Stomach (tissue), 9 donors: Measurements from ENCODE around the gene BAG1. TPM values are rescaled to one million over a fixed set of nuclear protein-coding genes. Genes with fewer than 3 reads are reported as not detected.

Source experiments
- DNase-seq, 2 donors: peaks; one replicate each; pipeline versions ENCODE4 v3.0.0 to v3.0.0-alpha.2; 2013 to 2019
- H3K27ac ChIP-seq, 5 donors: fragments of 200-600 bp in 4 of 5; sonication (generic) in 4 of 5; one replicate each; pipeline ENCODE4 v1.5.1; 2013 to 2019; ENCODE audit warnings: mild to moderate bottlenecking in 1 of 5, moderate library complexity in 1 of 5
- H3K27me3 ChIP-seq, 3 donors: fragments of 200-600 bp; sonication (generic); one replicate each; pipeline ENCODE4 v1.5.1; 2017 to 2019; ENCODE audit warnings: mixed run types in 1 of 3
- H3K36me3 ChIP-seq, 4 donors: fragments of 200-600 bp; sonication (generic); 1 replicate in 3 of 4; 2 replicates in 1 of 4; pipeline ENCODE4 v1.5.1; 2016 to 2019
- H3K4me1 ChIP-seq, 4 donors: fragments of 200-600 bp; sonication (generic); one replicate each; pipeline ENCODE4 v1.5.1; 2016 to 2019
- H3K4me3 ChIP-seq, 4 donors: fragments of 200-600 bp; sonication (generic) in 3 of 4; one replicate each; pipeline ENCODE4 v1.5.1; 2016 to 2019; ENCODE audit warnings: mild to moderate bottlenecking in 1 of 4
- H3K9me3 ChIP-seq, 4 donors: fragments of 200-600 bp; sonication (generic); one replicate each; pipeline ENCODE4 v1.5.1; 2016 to 2019
- EP300 ChIP-seq: sonication (generic); formaldehyde crosslinking; IDR thresholded peaks from one replicate; pipeline ENCODE4 v1.6.1; 2017; ENCODE audit warnings: antibody characterized with exemption
- POLR2A ChIP-seq, 4 donors: fragments of 450-650 bp; IDR thresholded peaks; one replicate each; pipeline ENCODE4 v1.6.1; 2016; ENCODE audit warnings: antibody characterized with exemption in 4 of 4, control low read depth in 2 of 4, mild to moderate bottlenecking in 1 of 4, moderate library complexity in 1 of 4
- POLR2AphosphoS5 ChIP-seq, 3 donors: sonication (generic); formaldehyde crosslinking; IDR thresholded peaks; one replicate each; pipeline ENCODE4 v1.6.1; 2016; ENCODE audit warnings: antibody characterized with exemption in 3 of 3
- WGBS, 5 donors: extraction: QIAGEN DNeasy Blood & Tissue Kit in 3 of 5; methylation state at CpG; one replicate each; pipeline versions ENCODE4 v1.1.5 to v1.1.7; 2013 to 2018; 5-methylcytosine and 5-hydroxymethylcytosine counted together
- intact Hi-C: fragments of 100-400 bp; cut with DNase I; formaldehyde crosslinking; loops from one replicate; pipeline ENCODE4 v1.15.1; 2023; ENCODE audit warnings: low total_unique reads
- polyA plus RNA-seq, 3 donors: library from polyadenylated mRNA; stranded (reverse); fragments of 200-250 nt; gene quantifications; one replicate each; pipeline ENCODE4 v1.2.3, GENCODE V29; 2013
- total RNA-seq, 5 donors: library from RNA; depleted of rRNA; stranded (reverse); fragments of >200 nt; gene quantifications; one replicate each; pipeline versions ENCODE4 v1.1.0 to v1.2.3, GENCODE V29; 2014 to 2016
- TF ChIP-seq, protein P1 (sequence below), 7 experiments: fragments of 450-650 bp in 4 of 7; fragments of 200-600 bp in 3 of 7; sonication (generic) in 3 of 7; IDR thresholded peaks; one replicate each; pipeline ENCODE4 v1.5.1; 2016 to 2019; ENCODE audit warnings: antibody characterized with exemption in 7 of 7, control low read depth in 2 of 7, mild to moderate bottlenecking in 1 of 7
- donor health status: healthy with polysubstance abuse.
- donor health status: Bipolar disorder and iron deficiency.
- donor health status: healthy.

BAG1 gene
- total and polyA plus RNA-seq, 8 donors: 2.3 to 461 (median 132) TPM

DNA sequence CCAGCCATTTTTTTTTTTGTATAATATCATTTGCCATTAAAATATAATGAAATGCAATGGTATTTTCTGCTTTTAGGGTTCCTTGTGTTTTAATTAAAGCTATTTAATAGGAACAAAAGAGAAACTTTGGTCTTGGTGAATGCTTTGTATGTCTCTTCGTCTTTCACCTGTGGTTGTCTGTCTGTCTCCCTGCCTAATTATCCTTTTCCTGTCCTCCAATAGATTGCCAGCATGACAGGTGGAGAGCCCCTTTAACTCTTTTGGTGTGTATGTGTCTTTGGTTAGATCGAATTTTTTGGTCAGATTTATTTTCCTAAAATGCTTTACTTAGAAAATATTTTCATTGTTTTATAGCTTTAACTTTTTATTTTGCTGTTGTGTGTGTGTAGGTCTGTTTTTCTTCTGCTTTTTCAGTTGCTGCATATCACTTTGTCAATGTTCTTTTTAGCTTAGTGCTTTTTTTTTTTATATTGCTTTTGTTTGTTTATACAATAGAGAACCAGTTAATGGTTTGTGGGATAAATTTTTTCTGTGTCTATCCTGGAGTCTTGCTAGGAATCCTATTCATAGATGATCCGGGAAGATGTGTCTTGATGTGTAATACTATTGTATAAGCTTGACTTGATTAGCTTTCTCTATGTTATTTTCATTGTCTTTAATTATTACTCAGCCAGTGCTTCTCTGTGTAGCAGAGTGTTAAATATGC is 8.9 kb upstream of the BAG1 start:
- H3K27me3 ChIP-seq: no peaks in the 10 kb centered on the region
- TF ChIP-seq POLR2AphosphoS5 (IDR thresholded peaks at IDR 0.05): no peak
- no peak for TF ChIP-seq POLR2A (IDR thresholded peaks at IDR 0.05)
- TF ChIP-seq, protein P1, sequence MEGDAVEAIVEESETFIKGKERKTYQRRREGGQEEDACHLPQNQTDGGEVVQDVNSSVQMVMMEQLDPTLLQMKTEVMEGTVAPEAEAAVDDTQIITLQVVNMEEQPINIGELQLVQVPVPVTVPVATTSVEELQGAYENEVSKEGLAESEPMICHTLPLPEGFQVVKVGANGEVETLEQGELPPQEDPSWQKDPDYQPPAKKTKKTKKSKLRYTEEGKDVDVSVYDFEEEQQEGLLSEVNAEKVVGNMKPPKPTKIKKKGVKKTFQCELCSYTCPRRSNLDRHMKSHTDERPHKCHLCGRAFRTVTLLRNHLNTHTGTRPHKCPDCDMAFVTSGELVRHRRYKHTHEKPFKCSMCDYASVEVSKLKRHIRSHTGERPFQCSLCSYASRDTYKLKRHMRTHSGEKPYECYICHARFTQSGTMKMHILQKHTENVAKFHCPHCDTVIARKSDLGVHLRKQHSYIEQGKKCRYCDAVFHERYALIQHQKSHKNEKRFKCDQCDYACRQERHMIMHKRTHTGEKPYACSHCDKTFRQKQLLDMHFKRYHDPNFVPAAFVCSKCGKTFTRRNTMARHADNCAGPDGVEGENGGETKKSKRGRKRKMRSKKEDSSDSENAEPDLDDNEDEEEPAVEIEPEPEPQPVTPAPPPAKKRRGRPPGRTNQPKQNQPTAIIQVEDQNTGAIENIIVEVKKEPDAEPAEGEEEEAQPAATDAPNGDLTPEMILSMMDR (IDR thresholded peaks at IDR 0.05): no peak
- no peak for TF ChIP-seq EP300
- no peaks in the 10 kb centered on the region for H3K4me1 ChIP-seq
- H3K27ac ChIP-seq: no peak overlapping the region
- H3K9me3 ChIP-seq: no peaks in the 10 kb centered on the region
- WGBS, 5 donors: 72 to 84% (median 77%) methylated on average over 3 of the region's 3 CpGs
- H3K4me3 ChIP-seq: no peak overlapping the region
- H3K36me3 ChIP-seq: peaks cover 52 to 100% (median 100%) of the 10 kb centered on the region in 4 donors
- no peak for DNase-seq
- intact Hi-C loops: no loop called here

DNA sequence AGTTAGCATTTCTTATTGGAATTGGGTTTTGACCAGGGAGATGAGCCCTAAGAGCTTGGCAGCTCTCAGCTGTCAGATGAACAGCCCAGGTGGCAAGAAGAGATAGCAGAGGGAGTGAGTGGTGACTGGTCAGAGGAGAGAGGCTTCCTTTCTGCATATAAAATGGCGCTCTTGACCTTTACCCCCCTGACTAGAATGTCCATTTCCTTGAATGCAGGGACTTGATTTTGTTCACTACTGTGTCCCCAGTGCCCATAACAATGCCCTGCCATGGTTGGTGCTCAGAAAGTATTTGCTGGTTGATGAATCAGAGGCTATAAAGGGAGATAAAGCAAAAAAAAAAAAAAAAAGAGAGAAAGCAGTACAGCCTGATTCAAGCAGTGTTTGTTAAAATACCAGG is 7.6 kb upstream of the BAG1 start:
- no peak for TF ChIP-seq POLR2A (IDR thresholded peaks at IDR 0.05)
- TF ChIP-seq EP300: no peak
- TF ChIP-seq, protein P1 (IDR thresholded peaks at IDR 0.05): no peak
- no peak overlapping the region for H3K4me3 ChIP-seq
- peaks cover 46 to 100% (median 100%) of the 10 kb centered on the region in 4 donors for H3K36me3 ChIP-seq
- DNase-seq: no peak
- no peaks in the 10 kb centered on the region for H3K9me3 ChIP-seq
- intact Hi-C loops: no loop called here
- 77 to 98% (median 93%) methylated on average over 1 of the region's 1 CpG for WGBS, 5 donors
- peaks cover 0 to 5% (median under 1%) of the 10 kb centered on the region in 4 donors for H3K4me1 ChIP-seq
- H3K27me3 ChIP-seq: no peaks in the 10 kb centered on the region
- peak overlapping the region in 1 of 5 donors; percentile 45 for H3K27ac ChIP-seq

DNA sequence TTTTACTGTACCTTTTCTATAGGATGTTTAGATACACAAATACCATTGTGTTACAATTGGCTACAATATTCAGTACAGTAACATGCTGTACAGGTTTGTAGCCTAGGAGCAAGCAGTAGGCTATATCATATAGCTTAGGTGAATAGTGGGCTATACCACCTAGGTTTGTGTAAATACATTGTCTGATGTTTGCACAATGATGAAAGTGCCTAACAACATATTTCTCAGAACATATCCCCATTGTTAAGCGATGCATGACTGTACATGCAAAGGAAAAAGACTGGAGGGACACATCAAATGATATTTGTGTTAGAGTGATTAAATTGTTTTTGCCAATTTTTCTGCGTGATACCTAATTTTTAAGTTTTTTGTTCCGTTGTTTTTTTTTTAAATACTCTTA is 5.6 kb upstream of the BAG1 start:
- Histone ChIP-seq H3K27ac (no peak overlapping the region), H3K36me3 (peaks cover 37 to 91% (median 88%) of the 10 kb centered on the region in 4 donors), H3K27me3 (no peaks in the 10 kb centered on the region), H3K4me1 (peaks cover 12 to 24% (median 17%) of the 10 kb centered on the region in 4 donors), H3K9me3 (no peaks in the 10 kb centered on the region), H3K4me3 (no peak overlapping the region)
- no peak for DNase-seq
- WGBS, 5 donors: 85 to 95% (median 93%) methylated on average over 3 of the region's 3 CpGs
- intact Hi-C loops: no loop called here
- TF ChIP-seq EP300 (no peak), POLR2AphosphoS5 (IDR thresholded peaks at IDR 0.05) (no peak), POLR2A (IDR thresholded peaks at IDR 0.05) (no peak)
- TF ChIP-seq, protein P1 (IDR thresholded peaks at IDR 0.05): no peak

DNA sequence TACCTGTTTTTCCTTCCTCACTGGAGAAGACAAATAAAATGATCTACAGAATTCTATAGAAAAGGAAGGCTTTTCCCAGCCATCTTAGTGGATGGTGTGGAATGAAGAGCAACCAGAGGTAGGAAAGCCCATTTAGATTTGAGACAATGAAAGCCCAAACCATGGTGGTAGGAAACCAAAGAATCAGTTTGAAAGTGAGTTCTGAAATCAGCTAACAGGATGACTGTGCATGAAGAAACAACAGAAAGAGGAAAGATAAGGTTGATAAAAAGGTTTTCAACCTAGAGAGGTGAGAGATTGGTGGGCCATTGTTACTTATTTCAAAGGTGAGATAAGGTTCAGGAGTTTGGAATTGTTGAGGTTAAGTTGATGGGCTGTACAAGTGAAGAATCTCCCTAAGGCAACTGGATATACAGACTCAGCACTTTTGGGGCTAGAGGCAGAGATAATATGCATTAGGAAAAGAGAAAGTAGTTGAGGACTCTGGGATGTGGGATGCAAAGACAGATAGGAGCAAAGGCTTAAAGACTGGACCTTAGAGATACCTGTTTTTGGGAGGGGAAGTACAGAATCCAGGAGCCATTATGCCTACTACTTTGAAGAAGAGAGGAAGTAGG is 2.8 kb upstream of the BAG1 start:
- Histone ChIP-seq H3K36me3 (peaks cover 23 to 66% (median 63%) of the 10 kb centered on the region in 4 donors), H3K27me3 (no peaks in the 10 kb centered on the region), H3K9me3 (no peaks in the 10 kb centered on the region), H3K4me1 (peaks cover 19 to 37% (median 32%) of the 10 kb centered on the region in 4 donors), H3K4me3 (no peak overlapping the region), H3K27ac (no peak overlapping the region)
- intact Hi-C loops: no loop called here
- TF ChIP-seq EP300 (no peak), POLR2A (IDR thresholded peaks at IDR 0.05) (no peak), POLR2AphosphoS5 (IDR thresholded peaks at IDR 0.05) (no peak)
- TF ChIP-seq, protein P1 (IDR thresholded peaks at IDR 0.05): no peak
- no peak for DNase-seq
